Bronchial epithelial cell (primary cell): ENCODE measurements around the gene PPP3R1. TPM values are rescaled to one million over a fixed set of nuclear protein-coding genes. Genes with fewer than 3 reads are reported as not detected.

Source experiments
- DNase-seq: peaks from one replicate; pipeline ENCODE4 v3.0.0-alpha.2; 2010; ENCODE audit warnings: low read depth
- FAIRE-seq: peaks from 2 replicates; lab custom pipeline; 2011; peaks lifted over from hg19 to GRCh38; lab: Jason Lieb, UNC
- H3K27me3 ChIP-seq: 2 replicates; pipeline ENCODE4 v1.5.1; 2011; ENCODE audit warnings: low read length; ENCODE audit not compliant: control insufficient read depth, insufficient read depth
- H3K36me3 ChIP-seq: 2 replicates; pipeline ENCODE4 v1.5.1; 2011; ENCODE audit warnings: low read length; ENCODE audit not compliant: control insufficient read depth, insufficient read depth
- H3K4me3 ChIP-seq: 2 replicates; pipeline ENCODE4 v1.5.1; 2011; ENCODE audit warnings: mild to moderate bottlenecking, low read depth, low read length, control low read depth
- CTCF ChIP-seq: IDR thresholded peaks from 2 replicates; pipeline ENCODE4 v1.5.1; 2011; ENCODE audit warnings: mild to moderate bottlenecking, moderate library complexity, low read length, control low read depth, inconsistent platforms; ENCODE audit not compliant: insufficient read depth, severe bottlenecking
- total RNA-seq: library from RNA; depleted of rRNA; stranded (reverse); fragments of >200 nt; gene quantifications from 2 replicates; pipeline ENCODE4 v1.2.1, GENCODE V29; 2014

PPP3R1 gene
- total RNA-seq, 1 donor from 2014 or later = 19.2 TPM

DNA sequence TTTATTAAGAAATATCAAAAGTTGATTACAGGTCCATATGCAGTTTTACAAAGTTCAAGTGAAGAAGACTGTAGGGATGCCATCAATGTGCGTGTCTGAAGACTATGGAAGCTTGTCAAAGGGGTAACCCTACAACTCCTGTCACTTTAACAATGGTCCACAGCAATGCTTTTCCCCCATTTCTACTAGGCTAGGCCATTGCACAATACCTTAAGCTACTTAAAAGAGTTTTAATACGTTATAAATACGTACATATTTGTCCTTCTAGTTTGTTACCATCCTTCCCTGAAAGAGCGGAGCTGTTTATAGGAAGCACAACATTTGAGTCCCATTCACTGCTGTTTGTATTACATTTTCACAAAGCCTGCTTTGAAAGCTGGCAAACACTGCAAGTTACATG, 40.7 kb upstream of the PPP3R1 start:
- Histone ChIP-seq H3K4me3 (no peak overlapping the region), H3K27me3 (no peaks in the 10 kb centered on the region), H3K36me3 (no peaks in the 10 kb centered on the region)
- DNase-seq = no peak
- no peak for TF ChIP-seq CTCF
- no peak for FAIRE-seq

DNA sequence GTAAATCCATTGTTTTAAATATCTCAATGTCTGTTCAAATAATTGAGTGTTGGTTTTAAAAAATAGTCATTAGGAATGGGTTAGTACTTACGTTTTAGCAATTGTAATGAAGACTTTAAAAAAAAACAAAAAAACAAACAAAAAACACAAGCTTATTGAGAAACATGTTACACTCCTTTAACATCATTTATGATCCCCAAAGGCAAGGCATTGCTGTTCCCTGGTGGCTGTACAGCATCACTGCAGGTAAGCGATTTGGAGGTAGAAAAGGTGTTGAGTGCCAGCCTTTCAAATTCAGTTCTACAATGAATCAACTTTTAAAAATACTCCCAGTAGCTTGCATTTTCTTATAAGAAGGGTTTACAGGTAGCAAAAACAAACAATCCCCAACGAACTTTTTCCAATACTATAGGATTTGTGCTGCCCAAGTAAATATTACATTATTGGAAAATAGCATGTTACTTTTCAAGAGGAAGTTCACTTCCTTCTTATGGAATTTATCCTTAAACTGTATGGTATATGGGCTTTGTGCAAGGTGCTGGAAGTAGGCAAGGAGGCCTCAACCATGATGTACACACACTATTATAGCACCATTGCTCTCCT, 39.9 kb upstream of the PPP3R1 start:
- Histone ChIP-seq H3K36me3 (no peaks in the 10 kb centered on the region), H3K27me3 (no peaks in the 10 kb centered on the region), H3K4me3 (no peak overlapping the region)
- FAIRE-seq (no peak), DNase-seq (peak; percentile 49)
- peak; percentile 82 for TF ChIP-seq CTCF

- no peak for FAIRE-seq
- no peaks in the 10 kb centered on the region for H3K27me3 ChIP-seq
- no peaks in the 10 kb centered on the region for H3K36me3 ChIP-seq
- no peak overlapping the region for H3K4me3 ChIP-seq
- TF ChIP-seq CTCF = no peak
- no peak for DNase-seq
Observed at GRCh38 chr2:68291314-68291713, 39.0 kb upstream of the PPP3R1 start.

GRCh38 chr2:68290901-68291300, 38.6 kb upstream of the PPP3R1 start:
- TF ChIP-seq CTCF = no peak
- Histone ChIP-seq H3K36me3 (no peaks in the 10 kb centered on the region), H3K4me3 (no peak overlapping the region), H3K27me3 (no peaks in the 10 kb centered on the region)
- FAIRE-seq = no peak
- DNase-seq = no peak

DNA sequence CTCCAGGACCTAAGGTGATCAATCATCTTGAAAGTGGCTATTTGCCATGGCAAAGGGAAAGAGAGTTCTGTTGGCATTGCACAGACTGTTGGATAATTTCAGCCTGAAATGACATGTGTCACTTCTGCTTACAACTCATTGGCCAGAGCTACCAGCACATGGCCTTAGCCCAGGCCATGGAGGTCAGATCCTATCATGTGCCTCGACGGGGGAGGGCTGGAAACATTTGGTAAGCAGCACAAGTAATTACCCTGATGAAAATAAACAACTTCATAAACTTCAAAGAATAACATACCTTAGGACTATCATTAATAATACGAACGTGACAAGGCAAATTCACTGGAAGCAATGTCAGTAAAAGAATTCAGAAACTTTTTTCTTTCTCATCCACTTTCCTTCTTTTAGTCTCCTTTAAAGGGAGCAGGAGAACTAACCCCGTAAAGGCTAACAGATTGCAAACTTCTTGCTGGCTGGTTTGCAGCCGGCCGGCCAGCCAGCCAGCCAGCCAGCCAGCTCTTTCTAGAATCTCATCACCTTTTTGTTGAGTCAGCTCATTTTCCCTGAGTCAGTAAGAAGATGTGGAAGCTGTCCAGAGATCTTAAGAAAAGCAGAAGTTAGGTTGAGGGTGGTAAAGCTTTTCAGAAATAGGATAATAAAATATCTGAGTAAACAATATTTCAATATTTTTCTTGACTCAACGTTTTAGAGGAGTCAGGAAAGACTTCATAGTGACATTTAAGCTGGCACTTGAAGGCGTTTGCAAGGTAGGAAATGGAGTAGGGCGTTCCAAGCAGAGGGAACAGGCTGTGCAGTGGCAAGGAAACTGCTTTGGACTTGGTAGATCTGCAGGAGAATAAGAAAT, 35.5 kb upstream of the PPP3R1 start:
- peak; percentile 18 for DNase-seq
- FAIRE-seq = no peak
- Histone ChIP-seq H3K36me3 (no peaks in the 10 kb centered on the region), H3K4me3 (no peak overlapping the region), H3K27me3 (no peaks in the 10 kb centered on the region)
- TF ChIP-seq CTCF = no peak
